GM18858 (cell line): ENCODE data around the gene CNTNAP2.

Experiments
- ATAC-seq: cut with Tn5 transposase; IDR thresholded peaks from one replicate; pipeline ENCODE4 v1.9.1; 2021; ENCODE audit not compliant: unreplicated experiment

Gene CNTNAP2

DNA sequence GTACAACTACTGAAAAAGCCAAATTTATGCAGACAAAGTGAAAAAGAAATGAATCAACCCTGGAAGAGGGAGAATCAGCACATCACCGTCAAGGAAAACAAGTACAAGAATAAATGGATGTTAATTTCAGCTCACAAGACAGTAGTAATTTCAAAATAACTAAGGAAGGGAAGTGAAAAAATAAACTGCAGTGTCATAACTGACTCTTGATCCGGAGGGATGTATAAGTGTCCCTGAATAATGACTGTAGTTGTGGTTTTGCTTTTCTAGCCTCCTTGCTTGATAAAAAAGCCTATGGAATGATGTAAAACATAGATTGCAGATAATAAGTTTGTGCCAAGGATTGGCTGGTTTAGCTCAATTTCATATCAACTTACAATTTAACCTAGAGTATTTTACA lies 1752.9 kb downstream of the CNTNAP2 start:
- ATAC-seq, result no peak

DNA sequence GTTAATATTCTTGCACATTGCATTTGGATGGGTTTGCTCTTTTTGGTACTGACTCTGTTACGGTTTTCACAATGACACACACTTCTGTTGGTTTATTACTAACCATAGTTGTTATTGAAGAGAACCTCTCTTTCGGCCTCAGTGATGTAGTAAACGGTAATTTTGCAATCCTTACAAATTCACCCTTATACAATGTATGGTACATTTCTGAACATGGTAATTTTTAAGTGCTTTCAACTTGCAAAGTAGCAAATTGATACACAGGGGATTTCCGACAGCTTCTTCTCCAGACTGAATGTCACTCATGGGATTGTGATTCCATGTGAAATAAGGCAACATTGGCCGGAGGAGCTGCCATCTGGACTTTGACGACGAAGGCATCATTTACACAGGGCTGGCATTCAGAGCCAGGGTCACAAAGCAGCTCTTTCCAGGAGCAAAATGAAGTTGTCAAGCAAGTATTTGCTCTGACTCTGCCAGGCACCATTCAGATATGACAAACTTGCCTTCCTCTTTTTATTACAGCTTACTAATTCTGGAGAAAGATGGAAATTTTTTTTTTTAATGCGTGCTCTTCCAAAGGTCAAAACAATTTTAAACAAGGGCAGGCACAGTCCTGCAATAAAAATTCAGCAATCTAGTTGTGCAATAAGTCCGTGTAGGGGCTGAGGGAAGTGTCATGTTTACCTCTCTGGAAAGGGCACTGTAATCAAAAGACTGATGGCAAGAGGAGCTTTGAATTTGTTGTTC lies 1762.5 kb downstream of the CNTNAP2 start:
- no peak for ATAC-seq

DNA sequence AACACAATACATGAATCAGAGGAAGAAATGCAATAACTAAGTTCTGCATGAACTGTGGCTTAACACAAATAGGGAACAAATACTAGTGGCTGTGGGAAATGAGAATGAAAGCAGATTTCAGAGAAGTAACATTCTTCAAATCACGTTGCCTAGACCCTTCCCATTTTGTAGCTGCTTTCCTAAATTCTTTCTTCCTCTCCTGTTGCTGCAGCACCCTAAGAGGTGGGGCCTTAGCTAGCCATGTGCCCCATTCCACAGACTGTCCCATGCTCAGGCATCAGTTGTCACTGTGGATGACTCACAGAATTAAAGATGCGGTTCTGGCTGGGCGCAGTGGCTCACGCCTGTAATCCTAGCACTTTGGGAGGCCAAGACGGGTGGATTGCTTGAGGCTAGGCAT lies 1769.3 kb downstream of the CNTNAP2 start:
- no peak for ATAC-seq

DNA sequence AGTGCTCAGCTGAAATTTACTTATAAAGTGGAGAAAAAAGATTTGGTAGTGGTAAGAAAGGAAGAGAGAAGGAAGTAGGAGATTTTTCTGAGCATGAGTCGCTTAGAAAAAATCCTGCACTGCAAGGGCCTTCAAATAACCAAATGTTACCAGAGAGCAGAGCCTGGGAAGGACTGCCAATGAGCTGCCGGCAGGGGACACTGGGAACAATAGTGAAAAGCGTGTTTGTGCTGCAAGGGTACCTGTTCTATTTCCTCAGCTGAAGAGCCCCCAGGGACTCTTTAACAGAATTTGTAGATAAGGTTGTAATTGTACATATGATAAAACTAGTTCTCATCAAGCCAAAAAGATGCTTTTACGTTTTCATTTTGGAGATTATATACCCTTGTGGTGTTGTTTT lies 1777.7 kb downstream of the CNTNAP2 start:
- no peak for ATAC-seq

DNA sequence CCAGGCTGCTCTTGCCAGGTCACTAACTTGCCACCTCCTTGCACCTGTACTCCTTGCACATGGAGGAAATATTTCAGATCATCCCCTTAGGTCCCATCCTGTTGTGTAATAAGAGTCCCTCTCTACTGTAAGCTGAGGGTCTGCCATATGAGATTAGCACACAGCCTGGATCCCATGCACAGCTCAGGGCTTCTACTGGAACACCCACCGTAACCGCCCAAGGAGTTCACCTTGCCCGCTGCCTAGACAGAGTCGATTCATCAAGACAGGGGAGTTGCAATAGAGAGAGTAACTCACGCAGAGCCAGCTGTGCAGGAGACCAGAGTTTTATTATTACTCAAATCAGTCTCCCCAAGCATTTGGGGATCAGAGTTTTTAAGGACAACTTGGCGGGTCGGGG lies 1779.5 kb downstream of the CNTNAP2 start:
- no peak for ATAC-seq

DNA sequence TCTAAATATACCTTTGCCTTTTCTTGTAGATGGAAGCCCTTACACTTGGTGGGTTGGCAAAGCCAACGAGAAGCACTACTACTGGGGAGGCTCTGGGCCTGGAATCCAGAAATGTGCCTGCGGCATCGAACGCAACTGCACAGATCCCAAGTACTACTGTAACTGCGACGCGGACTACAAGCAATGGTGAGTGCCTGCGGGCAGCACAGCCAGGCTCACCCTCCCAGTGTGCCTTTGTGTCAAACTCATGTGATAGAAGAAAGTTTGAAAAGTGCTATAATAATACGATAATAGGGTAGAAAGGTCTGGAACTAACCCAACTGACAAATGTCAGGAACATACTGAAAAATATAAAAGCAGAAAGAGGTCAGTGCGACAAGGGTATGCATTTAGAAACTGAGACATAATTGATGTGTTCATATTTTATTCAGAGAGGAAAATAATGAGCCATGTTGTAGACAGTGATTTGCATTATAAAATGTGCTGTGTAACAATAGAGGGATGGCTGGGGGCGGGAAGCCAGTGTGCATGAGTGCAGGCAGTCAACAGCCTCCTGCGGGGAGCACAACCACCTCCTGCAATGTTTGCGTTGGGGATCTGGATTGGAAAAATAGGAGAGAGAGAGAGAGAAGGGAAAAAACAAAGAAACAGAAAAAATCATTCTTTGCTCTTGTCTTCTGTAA lies 1787.1 kb downstream of the CNTNAP2 start:
- ATAC-seq, result no peak

DNA sequence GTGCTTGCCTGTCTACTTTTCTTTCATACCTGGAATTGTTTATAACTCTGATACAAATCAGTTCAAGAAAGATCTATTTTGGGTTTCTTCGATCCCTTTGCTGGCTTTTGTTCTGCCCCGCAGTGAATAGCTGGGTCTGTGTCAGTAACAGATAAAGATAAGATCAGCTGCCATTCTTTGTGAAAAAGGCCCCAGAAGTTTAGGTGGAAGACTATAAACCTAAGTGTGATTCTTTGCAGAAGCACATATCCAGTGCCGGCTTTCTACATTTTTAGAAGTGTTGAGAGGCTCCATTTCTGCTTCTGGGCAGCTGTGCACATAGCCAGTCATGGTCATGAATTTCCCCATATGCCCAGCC lies 1787.6 kb downstream of the CNTNAP2 start:
- ATAC-seq, result no peak

DNA sequence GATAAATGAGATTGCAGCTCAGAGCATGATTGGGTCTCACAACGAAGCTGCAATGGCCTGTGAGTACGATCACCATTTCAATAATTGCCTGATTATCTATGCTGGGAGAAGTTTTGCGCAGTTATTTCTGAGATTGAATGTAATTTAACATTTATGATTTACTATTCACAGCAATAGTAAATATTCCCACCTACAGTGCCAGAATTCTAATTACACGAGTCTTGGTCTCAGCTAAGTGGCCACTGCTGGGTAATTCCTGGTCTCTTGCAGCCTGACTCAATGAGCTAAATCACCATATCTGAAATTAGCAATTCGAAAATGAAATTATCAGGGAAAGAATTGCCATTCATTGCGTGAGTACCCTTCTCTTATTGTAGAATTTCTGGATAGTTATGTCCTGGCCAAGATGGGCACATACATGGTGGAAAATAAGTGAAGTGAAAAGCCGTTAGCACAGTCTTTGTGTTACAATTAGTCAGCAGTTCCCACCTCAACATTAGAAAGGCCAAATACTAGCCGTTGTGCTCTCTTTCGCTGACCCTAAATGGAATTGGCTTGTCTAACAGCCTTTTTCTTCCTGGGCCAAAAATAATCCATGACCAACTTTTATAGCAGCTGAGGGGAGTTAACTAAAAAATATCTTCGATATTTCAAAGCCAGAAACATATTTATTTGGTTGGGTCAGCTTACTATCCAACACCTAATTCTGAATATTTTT lies 1793.0 kb downstream of the CNTNAP2 start:
- ATAC-seq, result no peak

DNA sequence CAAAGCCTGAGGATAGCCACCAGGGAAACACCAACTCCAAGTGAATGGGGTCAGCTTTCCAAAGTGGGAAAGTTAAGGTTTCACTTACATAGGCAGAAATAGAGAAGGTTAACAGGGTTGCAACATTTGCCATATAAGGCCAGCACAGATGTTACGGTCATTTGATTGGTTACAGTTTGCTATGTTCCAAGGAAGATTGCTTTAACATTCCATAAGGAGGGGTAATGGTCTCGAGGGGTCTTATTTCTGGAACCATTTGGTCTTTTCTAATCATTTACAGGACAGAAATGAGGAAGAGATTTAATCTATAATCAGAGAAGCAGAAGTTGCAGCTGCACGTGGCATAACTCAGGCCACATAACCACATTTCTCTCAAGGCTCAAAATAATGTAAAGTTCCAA lies 1794.6 kb downstream of the CNTNAP2 start:
- no peak for ATAC-seq

DNA sequence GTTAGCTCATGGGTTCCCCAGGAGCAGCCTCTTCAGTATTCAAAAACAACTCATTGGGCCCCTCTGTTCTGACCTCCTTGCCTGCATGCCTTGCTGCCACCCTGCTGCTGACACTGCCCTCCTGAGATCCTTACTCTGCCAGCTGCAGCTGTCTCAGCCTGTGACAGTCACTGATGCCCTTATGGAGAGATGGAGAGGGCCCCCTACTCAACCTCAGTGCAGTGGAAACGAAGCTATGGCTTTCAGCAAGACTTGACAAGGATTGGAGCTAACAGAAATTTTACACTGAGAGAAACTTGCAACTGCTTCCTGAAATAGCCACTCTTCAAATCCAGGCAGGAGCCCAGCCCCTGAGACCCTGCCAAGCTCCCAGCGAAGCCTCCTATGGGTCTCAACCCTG lies 1795.7 kb downstream of the CNTNAP2 start:
- no peak for ATAC-seq

DNA sequence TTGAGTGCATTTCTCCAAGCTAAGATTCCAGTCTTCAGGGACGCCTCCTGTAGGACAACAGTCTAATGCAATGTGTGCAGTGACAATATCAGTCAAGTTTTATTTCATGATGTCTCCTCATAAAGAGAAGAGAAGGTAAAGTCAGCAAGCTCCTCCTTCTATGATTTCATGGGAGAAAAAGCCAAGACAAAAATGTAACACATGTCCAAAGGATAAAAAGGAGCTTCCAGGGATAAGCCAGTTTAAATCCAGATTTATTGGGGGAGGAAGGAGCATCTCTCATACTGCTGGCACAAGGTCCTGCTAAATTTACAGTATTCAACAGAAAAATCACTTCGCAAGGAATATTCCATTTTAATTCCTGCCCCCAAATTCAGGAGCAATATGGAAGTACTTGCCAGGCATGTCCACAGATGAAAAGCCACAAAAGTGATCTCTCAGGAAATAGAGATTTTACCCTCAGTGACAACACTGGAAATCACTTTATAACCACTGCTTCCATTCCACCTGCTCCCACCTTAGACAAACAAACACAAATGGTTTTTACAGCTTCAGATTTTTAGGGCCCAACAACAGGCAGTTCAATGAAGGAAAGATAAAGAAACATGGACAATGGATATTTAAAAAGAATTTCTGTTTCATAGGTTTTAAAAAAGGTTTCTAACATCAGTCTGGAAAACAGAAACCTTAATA lies 1796.5 kb downstream of the CNTNAP2 start:
- ATAC-seq, result no peak

DNA sequence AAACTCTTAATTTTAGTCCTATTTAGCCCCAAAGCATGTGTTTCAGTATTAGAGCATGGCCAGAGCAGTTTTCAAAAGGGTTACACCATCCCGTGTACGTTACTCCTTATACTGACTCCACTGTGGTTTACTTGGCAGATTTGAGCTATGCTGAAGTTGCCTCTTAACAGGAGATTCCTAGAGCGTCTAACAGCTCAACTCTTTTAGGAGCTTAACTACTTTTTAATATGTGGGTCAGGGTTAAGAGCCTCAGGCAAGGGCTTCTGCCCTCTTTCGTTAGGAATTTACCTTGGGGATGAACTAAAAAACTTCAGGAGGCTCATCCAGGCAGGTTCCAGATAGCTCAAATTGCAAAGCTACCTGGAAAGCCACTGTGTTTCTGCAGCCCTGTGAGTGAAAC lies 1799.2 kb downstream of the CNTNAP2 start:
- no peak for ATAC-seq

DNA sequence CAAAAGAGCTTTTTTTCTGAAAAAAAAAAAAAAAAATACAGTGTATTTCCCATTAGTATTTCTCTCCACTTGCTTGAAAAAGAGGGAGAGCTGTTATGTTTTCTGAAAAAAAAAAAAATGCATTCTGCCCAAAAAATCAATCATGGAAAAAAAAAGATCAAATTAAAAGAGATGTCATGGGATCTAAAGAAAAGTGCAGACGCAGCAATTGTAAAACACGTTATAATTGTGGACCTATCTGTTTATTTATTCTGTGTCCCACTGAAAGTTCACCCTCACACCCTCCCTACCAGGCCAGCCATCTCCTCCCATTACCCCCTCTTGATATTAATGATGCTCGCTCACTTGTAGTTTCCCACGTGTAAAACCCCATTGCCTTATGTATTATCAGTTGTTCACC lies 1800.0 kb downstream of the CNTNAP2 start:
- no peak for ATAC-seq

DNA sequence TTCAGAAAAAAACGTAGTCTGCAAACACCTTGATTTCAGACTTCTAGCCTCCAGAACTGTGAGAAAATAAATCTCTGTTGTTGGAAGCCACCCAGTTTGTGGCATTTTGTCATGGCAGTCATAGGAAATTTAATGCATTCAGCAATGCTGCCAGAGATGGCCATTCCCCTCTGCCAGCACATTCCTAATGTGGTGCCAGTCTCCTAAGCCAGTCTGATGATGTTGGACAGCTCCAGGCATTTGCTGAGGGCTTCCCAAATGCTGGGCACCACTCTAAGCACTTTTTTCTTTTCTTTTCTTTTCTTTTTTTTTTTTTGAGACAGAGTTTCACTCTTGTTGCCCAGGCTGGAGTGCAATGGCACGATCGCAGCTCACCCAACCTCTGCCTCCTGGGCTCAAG lies 1807.2 kb downstream of the CNTNAP2 start:
- no peak for ATAC-seq

DNA sequence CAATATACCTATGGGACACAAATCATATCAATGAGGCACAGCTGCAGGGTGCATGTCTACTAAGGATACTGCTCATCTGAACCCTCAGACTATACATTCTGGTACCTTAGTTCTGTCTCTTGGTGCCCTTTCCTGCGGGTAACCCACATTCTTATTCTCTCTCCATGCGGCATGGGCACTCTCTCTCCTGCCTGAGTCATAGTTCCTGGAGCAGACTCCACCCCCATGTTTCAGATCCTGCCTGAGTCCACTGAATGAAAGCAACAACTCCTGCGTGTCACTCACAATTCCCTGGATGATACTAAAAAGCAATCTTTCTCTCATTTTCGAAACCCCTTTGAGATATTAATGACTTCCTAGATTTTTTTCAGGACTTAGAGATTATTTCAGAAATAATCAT lies 1820.8 kb downstream of the CNTNAP2 start:
- ATAC-seq, result no peak

DNA sequence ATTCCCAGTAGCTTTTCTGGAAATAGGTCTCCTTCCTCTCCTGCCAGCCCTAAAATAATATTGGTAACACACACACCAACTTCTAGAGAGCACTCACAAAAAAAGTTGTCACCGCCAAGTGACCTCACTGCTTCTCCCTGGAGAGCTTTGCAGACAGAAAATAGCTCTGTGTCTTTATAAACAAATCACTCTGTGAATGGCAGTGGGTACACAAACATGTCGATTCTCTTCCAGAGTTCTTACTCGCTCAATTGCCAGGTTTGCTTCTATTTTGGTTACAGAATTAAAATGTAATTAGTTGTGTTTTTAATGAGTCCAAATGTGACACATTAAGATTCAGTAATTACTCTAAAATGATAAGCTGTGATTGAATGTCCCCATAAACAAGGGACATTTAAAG lies 1824.8 kb downstream of the CNTNAP2 start:
- no peak for ATAC-seq

DNA sequence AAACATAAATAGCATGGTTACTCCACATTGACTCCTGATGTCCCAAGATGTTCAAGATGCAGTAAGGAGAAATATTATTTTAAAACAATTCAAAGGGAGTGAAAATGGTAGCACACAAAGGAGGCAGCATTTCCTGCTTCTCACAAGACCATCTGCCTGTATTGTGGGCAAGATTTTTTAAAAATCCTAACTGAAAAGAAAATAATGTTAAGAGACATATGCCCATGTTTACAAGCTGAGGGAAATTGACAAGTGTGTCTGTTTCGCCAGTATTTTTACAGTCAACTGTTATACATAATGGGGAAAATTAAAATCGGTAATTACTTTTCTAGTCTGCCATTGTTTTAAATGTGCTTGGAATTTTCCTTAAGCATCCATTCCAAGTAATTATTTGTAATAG lies 1827.7 kb downstream of the CNTNAP2 start:
- no peak for ATAC-seq

DNA sequence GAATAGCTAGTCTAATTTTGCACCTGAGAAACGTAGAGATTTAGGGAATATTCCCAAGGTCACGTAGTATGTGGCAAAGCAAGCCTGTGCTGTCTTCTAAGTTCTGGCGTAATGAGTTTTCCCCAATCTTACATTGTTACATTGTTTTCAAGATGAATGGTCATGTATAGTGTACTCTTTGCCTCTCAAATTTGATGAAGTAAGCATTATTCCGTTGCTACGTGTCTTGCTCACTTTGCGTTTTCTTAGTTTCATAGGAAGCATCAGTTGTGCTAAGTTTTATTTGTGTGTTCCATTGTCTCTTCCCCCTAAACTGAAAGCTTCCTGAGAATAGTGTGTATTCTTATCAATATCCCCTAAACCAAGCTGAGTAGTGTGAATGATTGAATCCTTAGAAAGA lies 1836.3 kb downstream of the CNTNAP2 start:
- ATAC-seq, result no peak

DNA sequence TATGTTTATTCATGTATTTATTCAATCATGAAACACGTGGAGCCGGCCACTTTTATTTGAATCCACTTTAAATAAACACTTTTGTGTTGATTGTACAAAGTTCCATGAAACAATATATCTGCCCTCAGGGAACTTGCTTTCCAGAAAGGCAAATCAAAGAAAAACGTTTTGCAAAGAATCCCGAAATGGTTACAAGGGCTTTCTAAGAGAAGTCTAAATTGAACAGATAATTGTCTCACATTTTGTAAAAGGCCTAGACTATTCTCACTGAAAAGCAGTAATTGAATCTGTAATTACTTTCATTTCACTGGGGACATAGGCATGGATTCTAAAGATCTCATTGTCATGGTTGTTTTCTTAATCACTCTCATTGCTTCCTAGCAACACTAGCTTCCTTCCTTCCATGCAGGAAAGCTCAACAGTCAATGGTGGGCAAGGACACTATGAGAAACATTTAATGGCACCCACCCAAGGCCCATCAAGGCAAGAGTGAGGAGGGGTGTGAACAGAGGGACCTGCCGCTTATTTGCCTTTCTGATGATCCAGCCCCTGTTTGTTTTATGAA lies 1851.5 kb downstream of the CNTNAP2 start:
- ATAC-seq, result no peak

DNA sequence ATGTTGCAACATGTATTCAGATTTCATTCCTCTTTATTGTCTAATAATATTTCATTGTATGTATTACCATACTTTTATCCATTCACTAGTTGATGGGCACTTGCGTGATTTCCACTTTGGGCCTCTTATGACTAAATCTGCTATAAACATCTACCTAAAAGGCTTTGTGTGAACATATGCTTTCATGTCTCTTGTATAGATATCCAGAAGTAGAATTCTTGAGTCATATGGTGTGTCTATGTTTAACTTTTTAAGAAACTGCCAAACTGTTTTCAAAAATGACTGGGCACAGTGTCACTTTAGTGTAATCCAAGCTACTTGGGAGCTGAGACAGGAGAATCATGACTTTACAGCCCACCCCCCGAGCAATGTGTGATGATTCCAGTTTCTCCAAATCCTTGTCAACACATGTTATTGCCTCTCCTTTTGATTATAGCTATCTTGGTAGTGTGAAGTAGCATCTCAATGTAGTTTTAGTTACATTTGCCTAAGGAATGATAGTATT lies 1855.1 kb downstream of the CNTNAP2 start:
- no peak for ATAC-seq

DNA sequence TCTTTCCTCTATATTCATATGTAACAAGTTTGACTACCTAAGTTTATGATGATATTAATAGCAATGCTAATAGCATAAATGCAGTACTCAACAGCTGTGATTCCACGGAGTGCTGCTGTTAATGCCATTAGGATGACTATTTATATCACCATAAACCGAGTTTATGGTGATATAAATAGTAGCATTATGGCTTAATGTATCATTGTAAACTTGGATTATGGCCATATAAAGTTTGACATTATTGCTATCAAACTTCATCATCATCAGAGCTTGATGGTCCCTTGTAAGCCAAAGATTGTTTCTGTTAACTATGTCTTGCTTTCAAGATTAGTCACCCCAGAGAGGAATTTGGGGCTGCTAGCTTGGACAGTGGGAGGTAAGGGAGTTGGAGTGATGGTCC lies 1861.6 kb downstream of the CNTNAP2 start:
- no peak for ATAC-seq
